ENCODE data around the gene SPOPL. TPM values are rescaled to one million over a fixed set of nuclear protein-coding genes. Genes with fewer than 3 reads are reported as not detected.
"Not testable (repeated sequence)": the region's sequence is repeated elsewhere in the genome, so short reads cannot be mapped to it uniquely, and the experiment has no call there.

Gene SPOPL
- total RNA-seq, 1 donor from 2014 or later, result 13.9 TPM

GRCh38 chr2:138522556-138522955 is 21.0 kb downstream of the SPOPL start:
- DNase-seq (ENCODE audit: extremely low read depth, low read depth, low spot score), result no peak

GRCh38 chr2:138523018-138523672 is 21.6 kb downstream of the SPOPL start:
- DNase-seq (ENCODE audit: extremely low read depth, low read depth, low spot score), result not testable (repeated sequence)

- not testable (repeated sequence) for DNase-seq (ENCODE audit: extremely low read depth, low read depth, low spot score)
Measured at GRCh38 chr2:138523673-138524042, 22.1 kb downstream of the SPOPL start.

- DNase-seq (ENCODE audit: extremely low read depth, low read depth, low spot score), result not testable (repeated sequence)
Measured at GRCh38 chr2:138524353-138524752, 22.8 kb downstream of the SPOPL start.

GRCh38 chr2:138531913-138532312 is 30.3 kb downstream of the SPOPL start:
- no peak for DNase-seq (ENCODE audit: extremely low read depth, low read depth, low spot score)

- no peak for DNase-seq (ENCODE audit: extremely low read depth, low read depth, low spot score)
Measured at GRCh38 chr2:138534791-138535190, 33.2 kb downstream of the SPOPL start.

- DNase-seq (ENCODE audit: extremely low read depth, low read depth, low spot score), result no peak
Measured at GRCh38 chr2:138536302-138536701, 34.7 kb downstream of the SPOPL start.

- DNase-seq (ENCODE audit: extremely low read depth, low read depth, low spot score), result no peak
Measured at GRCh38 chr2:138536740-138537139, 35.2 kb downstream of the SPOPL start.

GRCh38 chr2:138537170-138537915 is 35.8 kb downstream of the SPOPL start:
- no peak for DNase-seq (ENCODE audit: extremely low read depth, low read depth, low spot score)

- DNase-seq (ENCODE audit: extremely low read depth, low read depth, low spot score), result not testable (repeated sequence)
Measured at GRCh38 chr2:138544206-138544605, 42.6 kb downstream of the SPOPL start.

- no peak for DNase-seq (ENCODE audit: extremely low read depth, low read depth, low spot score)
Measured at GRCh38 chr2:138548796-138549195, 47.2 kb downstream of the SPOPL start.

- no peak for DNase-seq (ENCODE audit: extremely low read depth, low read depth, low spot score)
Measured at GRCh38 chr2:138550172-138550571, 48.6 kb downstream of the SPOPL start.

- DNase-seq (ENCODE audit: extremely low read depth, low read depth, low spot score), result no peak
Measured at GRCh38 chr2:138550670-138551287, 49.2 kb downstream of the SPOPL start.

GRCh38 chr2:138554123-138554522 is 52.6 kb downstream of the SPOPL start:
- DNase-seq (ENCODE audit: extremely low read depth, low read depth, low spot score), result no peak

- DNase-seq (ENCODE audit: extremely low read depth, low read depth, low spot score), result no peak
Measured at GRCh38 chr2:138559641-138560040, 58.1 kb downstream of the SPOPL start.

GRCh38 chr2:138564586-138565229 is 63.1 kb downstream of the SPOPL start:
- DNase-seq (ENCODE audit: extremely low read depth, low read depth, low spot score), result no peak

- no peak for DNase-seq (ENCODE audit: extremely low read depth, low read depth, low spot score)
Measured at GRCh38 chr2:138565230-138565598, 63.6 kb downstream of the SPOPL start.

GRCh38 chr2:138572318-138572717 is 70.7 kb downstream of the SPOPL start:
- DNase-seq (ENCODE audit: extremely low read depth, low read depth, low spot score), result no peak

GRCh38 chr2:138577066-138577465 is 75.5 kb downstream of the SPOPL start:
- no peak for DNase-seq (ENCODE audit: extremely low read depth, low read depth, low spot score)

- no peak for DNase-seq (ENCODE audit: extremely low read depth, low read depth, low spot score)
Measured at GRCh38 chr2:138579556-138579955, 78.0 kb downstream of the SPOPL start.

GRCh38 chr2:138581909-138582308 is 80.3 kb downstream of the SPOPL start:
- no peak for DNase-seq (ENCODE audit: extremely low read depth, low read depth, low spot score)

All from glomerular endothelial cell (primary cell).